Right renal cortex interstitium (tissue), 3 donors: Measurements from ENCODE around the gene IL10. TPM values are rescaled to one million over a fixed set of nuclear protein-coding genes. Genes with fewer than 3 reads are reported as not detected.
"Not testable (repeated sequence)": the region's sequence is repeated elsewhere in the genome, so short reads cannot be mapped to it uniquely, and the experiment has no call there.

ENCODE experiments used
- DNase-seq, 3 donors: peaks; one replicate each; pipeline ENCODE4 v3.0.0-alpha.2; 2013; ENCODE audit warnings: low read depth in 3 of 3, low spot score in 2 of 3
- polyA plus RNA-seq, 3 donors: library from polyadenylated mRNA; unstranded; fragments of 120-200 nt; gene quantifications; one replicate each; pipeline ENCODE4 v1.2.1, GENCODE V29; 2013; ENCODE audit not compliant: insufficient read length in 3 of 3

IL10 gene
- polyA plus RNA-seq, 3 donors = 0.19 to 0.33 (median 0.27) TPM

GRCh38 chr1:206768472-206769303, 3.6 kb downstream of the IL10 start:
- DNase-seq = no peak

GRCh38 chr1:206766251-206766856, 5.9 kb downstream of the IL10 start:
- DNase-seq = no peak

GRCh38 chr1:206765771-206766170, 6.5 kb downstream of the IL10 start:
- not testable (repeated sequence) for DNase-seq

- DNase-seq = not testable (repeated sequence)
Measured at GRCh38 chr1:206762741-206763364, 9.4 kb downstream of the IL10 start.

- no peak for DNase-seq
Measured at GRCh38 chr1:206761159-206761768, 11.0 kb downstream of the IL10 start.

GRCh38 chr1:206760590-206760989, 11.7 kb downstream of the IL10 start:
- no peak for DNase-seq

GRCh38 chr1:206757524-206758266, 14.6 kb downstream of the IL10 start:
- no peak for DNase-seq

GRCh38 chr1:206754011-206754410, 18.3 kb downstream of the IL10 start:
- DNase-seq = no peak

GRCh38 chr1:206753141-206753540, 19.2 kb downstream of the IL10 start:
- no peak for DNase-seq

GRCh38 chr1:206752481-206752880, 19.8 kb downstream of the IL10 start:
- no peak for DNase-seq

GRCh38 chr1:206751891-206752290, 20.4 kb downstream of the IL10 start:
- DNase-seq = no peak

GRCh38 chr1:206748348-206749030, 23.8 kb downstream of the IL10 start:
- DNase-seq = no peak

GRCh38 chr1:206745301-206745700, 27.0 kb downstream of the IL10 start:
- DNase-seq = no peak

- no peak for DNase-seq
Measured at GRCh38 chr1:206744683-206745082, 27.6 kb downstream of the IL10 start.

GRCh38 chr1:206742719-206743383, 29.4 kb downstream of the IL10 start:
- no peak for DNase-seq

GRCh38 chr1:206741142-206741701, 31.1 kb downstream of the IL10 start:
- DNase-seq = no peak

- no peak for DNase-seq
Measured at GRCh38 chr1:206739411-206740076, 32.8 kb downstream of the IL10 start.
